B cell (primary cell): ENCODE results near the gene BHLHE23. TPM values are rescaled to one million over a fixed set of nuclear protein-coding genes. Genes with fewer than 3 reads are reported as not detected.

Source experiments
- ATAC-seq: fragments of 200-7000 bp; cut with Tn5 transposase; one replicate; pipeline ENCODE4 v1.10.0; 2021; ENCODE audit warnings: low read depth, mild to moderate bottlenecking, moderate number of reproducible peaks, moderate library complexity
- CTCF ChIA-PET: fragments of 350-600 bp; sonication (Branson Sonifier 250); formaldehyde crosslinking; loops from one replicate; lab custom pipeline; 2021; ENCODE audit warnings: antibody characterized with exemption, inconsistent platforms; lab: Charles Lee
- POLR2A ChIA-PET: fragments of 350-600 bp; sonication (Branson Sonifier 250); formaldehyde crosslinking; loops from one replicate; lab custom pipeline; 2021; ENCODE audit warnings: antibody characterized with exemption; lab: Charles Lee
- DNase-seq: peaks from one replicate; pipeline ENCODE4 v3.0.0; 2013
- H2AFZ ChIP-seq: 2 replicates; pipeline ENCODE4 v1.6.1; 2012; ENCODE audit warnings: mild to moderate bottlenecking, low read depth, low read length; ENCODE audit not compliant: insufficient read depth, poor library complexity, severe bottlenecking
- H3K27ac ChIP-seq, 2 donors: 1 replicate in 1 of 2; 2 replicates in 1 of 2; pipeline ENCODE4 v1.5.1; 2012 to 2013; ENCODE audit warnings: low read length in 2 of 2, mild to moderate bottlenecking in 2 of 2, moderate library complexity in 1 of 2
- H3K27me3 ChIP-seq, 4 experiments: fragments of 200-600 bp in 1 of 4; sonication (generic) in 1 of 4; replicated peaks in 1 of 4; 1 replicate in 2 of 4; 2 replicates in 2 of 4; pipeline versions ENCODE4 v1.6.1 to v1.7.0; 2013 to 2016; ENCODE audit warnings: low read length in 3 of 4, mild to moderate bottlenecking in 2 of 4, mixed read lengths in 1 of 4, moderate library complexity in 1 of 4; ENCODE audit not compliant: insufficient read depth in 4 of 4, control insufficient read depth in 3 of 4; ENCODE audit errors: control extremely low read depth in 1 of 4
- H3K36me3 ChIP-seq, 2 experiments: replicated peaks in 1 of 2; 1 replicate in 1 of 2; 2 replicates in 1 of 2; pipeline versions ENCODE4 v1.6.1 to v1.7.1; 2013; ENCODE audit warnings: low read length in 1 of 2; ENCODE audit not compliant: insufficient read depth in 2 of 2, control insufficient read depth in 1 of 2; ENCODE audit errors: control extremely low read depth in 1 of 2, extremely low read depth in 1 of 2
- H3K4me1 ChIP-seq, 2 donors: fragments of 200-600 bp in 1 of 2; sonication (generic) in 1 of 2; 1 replicate in 1 of 2; 2 replicates in 1 of 2; pipeline versions ENCODE4 v1.5.1 to v1.6.1; 2013 to 2017; ENCODE audit warnings: low read length in 2 of 2; ENCODE audit not compliant: control insufficient read depth in 2 of 2, insufficient read depth in 2 of 2
- H3K4me2 ChIP-seq: replicated peaks from 2 replicates; pipeline ENCODE3; 2012; ENCODE audit warnings: mild to moderate bottlenecking, low read depth, low read length; ENCODE audit not compliant: poor library complexity, severe bottlenecking
- H3K4me3 ChIP-seq, 5 experiments: fragments of 200-600 bp in 1 of 5; sonication (generic) in 1 of 5; 1 replicate in 3 of 5; 2 replicates in 2 of 5; pipeline versions ENCODE4 v1.5.1 to v1.7.0; 2011 to 2016; ENCODE audit warnings: low read length in 4 of 5, mild to moderate bottlenecking in 4 of 5, low read depth in 2 of 5, control low read depth in 1 of 5, moderate library complexity in 1 of 5; ENCODE audit not compliant: insufficient read depth in 1 of 5; ENCODE audit errors: control extremely low read depth in 1 of 5, extremely low read depth in 1 of 5
- H3K79me2 ChIP-seq: fragments of 200-600 bp; sonication (generic); one replicate; pipeline ENCODE4 v1.6.0; 2016; ENCODE audit warnings: low read length; ENCODE audit not compliant: control insufficient read depth, insufficient read depth
- H3K9ac ChIP-seq: fragments of 200-600 bp; sonication (generic); 2 replicates; pipeline ENCODE4 v1.6.1; 2017; ENCODE audit warnings: mild to moderate bottlenecking, low read length, moderate library complexity
- H3K9me3 ChIP-seq, 3 donors: one replicate each; pipeline versions ENCODE4 v1.6.1 to v1.7.1; 2013; ENCODE audit warnings: low read length in 2 of 3; ENCODE audit not compliant: control insufficient read depth in 2 of 3, insufficient read depth in 1 of 3; ENCODE audit errors: control extremely low read depth in 1 of 3
- H4K20me1 ChIP-seq: 2 replicates; pipeline ENCODE4 v1.6.0; 2012; ENCODE audit warnings: mild to moderate bottlenecking, low read length; ENCODE audit not compliant: insufficient read depth, control insufficient read depth, poor library complexity, severe bottlenecking
- H3K27ac Mint-ChIP-seq: one replicate; pipeline ENCODE4 v1.8.0; 2021; ENCODE audit warnings: mixed read lengths
- H3K27me3 Mint-ChIP-seq: one replicate; pipeline ENCODE4 v1.8.0; 2021; ENCODE audit warnings: mixed read lengths
- H3K4me1 Mint-ChIP-seq: one replicate; pipeline ENCODE4 v1.8.0; 2021; ENCODE audit warnings: mixed read lengths
- H3K4me3 Mint-ChIP-seq: one replicate; pipeline ENCODE4 v1.8.0; 2021; ENCODE audit warnings: mixed read lengths
- H3K9me3 Mint-ChIP-seq: one replicate; pipeline ENCODE4 v1.8.0; 2022; ENCODE audit warnings: mixed read lengths; ENCODE audit not compliant: insufficient read depth
- CTCF ChIP-seq: fragments of 200-600 bp; IDR thresholded peaks from one replicate; pipeline ENCODE4 v1.8.0; 2022; ENCODE audit warnings: antibody characterized with exemption, mild to moderate bottlenecking
- EZH2 ChIP-seq: IDR thresholded peaks from 2 replicates; pipeline ENCODE4 v1.6.1; 2012; ENCODE audit warnings: borderline replicate concordance, low read depth, mild to moderate bottlenecking, moderate library complexity, low read length; ENCODE audit not compliant: insufficient read depth, poor library complexity, severe bottlenecking
- WGBS: methylation state at CpG from one replicate; pipeline ENCODE4 v1.1.5; 2013; ENCODE audit warnings: missing lambda C conversion rate; ENCODE audit not compliant: insufficient coverage; 5-methylcytosine and 5-hydroxymethylcytosine counted together
- intact Hi-C: fragments of 100-400 bp; cut with micrococcal nuclease; formaldehyde crosslinking; loops from one replicate; pipeline ENCODE4 v1.10.0; 2022
- polyA plus RNA-seq: library from polyadenylated mRNA; depleted of rRNA; stranded (reverse); fragments of >200 nt; gene quantifications from 2 replicates; pipeline ENCODE4 v1.2.3, GENCODE V29; 2012
- total RNA-seq, 2 donors: library from RNA; stranded (reverse); fragments of 120-200 nt in 1 of 2; gene quantifications; 1 replicate in 1 of 2; 2 replicates in 1 of 2; pipeline versions ENCODE4 v1.2.3 to v1.2.4, GENCODE V29; 2013 to 2022

BHLHE23 gene
- total and polyA plus RNA-seq, 2 donors (not counting 1 experiment from before 2014, with no cell fraction given), result not detected

- peaks cover 5% of the 10 kb centered on the region for H3K27me3 Mint-ChIP-seq
- H3K4me1 ChIP-seq, result peaks cover 0 to 7% of the 10 kb centered on the region in 2 donors
- H3K4me1 Mint-ChIP-seq, result no peaks in the 10 kb centered on the region
These were observed 47.3 kb upstream of the BHLHE23 start for GRCh38 chr20:63054103-63054474.

More at GRCh38 chr20:63054103-63054474, 47.3 kb upstream of the BHLHE23 start:
- CTCF ChIA-PET, result no interaction called here
- no peaks in the 10 kb centered on the region for H3K79me2 ChIP-seq
- H3K27ac ChIP-seq, result no peak overlapping the region
- H3K27me3 ChIP-seq, result peaks cover 0 to 24% (median 3%) of the 10 kb centered on the region in 4 experiments
- no peak overlapping the region for H3K4me3 ChIP-seq
- H3K9me3 ChIP-seq, result peaks cover 0 to 10% (median 0%) of the 10 kb centered on the region in 3 donors
- H3K36me3 ChIP-seq, result no peaks in the 10 kb centered on the region
- intact Hi-C loops, result no loop called here
- POLR2A ChIA-PET, result no interaction called here
- no peak for TF ChIP-seq EZH2
- TF ChIP-seq CTCF, result no peak
- H2AFZ ChIP-seq, result no peak overlapping the region
- H3K4me2 ChIP-seq, result no peak overlapping the region
- H4K20me1 ChIP-seq, result no peaks in the 10 kb centered on the region
- Mint-ChIP-seq H3K27ac (no peak overlapping the region), H3K9me3 (no peaks in the 10 kb centered on the region), H3K4me3 (no peak overlapping the region)
- no peak for ATAC-seq
- no peak overlapping the region for H3K9ac ChIP-seq
- no peak for DNase-seq
- WGBS, result 87% methylated on average over 12 of the region's 12 CpGs
